Head of caudate nucleus (tissue), 42 donors: ENCODE results near the gene AHSG.

Source experiments
- DNase-seq, 42 donors: peaks; one replicate each; pipeline versions ENCODE4 v3.0.0 to v3.0.0-alpha.2; 2020 to 2021; ENCODE audit warnings: mixed read lengths in 7 of 42
- intact Hi-C: fragments of 100-400 bp; cut with DNase I; formaldehyde crosslinking; loops from one replicate; pipeline ENCODE4 v1.15.0; 2022

Gene AHSG

DNA sequence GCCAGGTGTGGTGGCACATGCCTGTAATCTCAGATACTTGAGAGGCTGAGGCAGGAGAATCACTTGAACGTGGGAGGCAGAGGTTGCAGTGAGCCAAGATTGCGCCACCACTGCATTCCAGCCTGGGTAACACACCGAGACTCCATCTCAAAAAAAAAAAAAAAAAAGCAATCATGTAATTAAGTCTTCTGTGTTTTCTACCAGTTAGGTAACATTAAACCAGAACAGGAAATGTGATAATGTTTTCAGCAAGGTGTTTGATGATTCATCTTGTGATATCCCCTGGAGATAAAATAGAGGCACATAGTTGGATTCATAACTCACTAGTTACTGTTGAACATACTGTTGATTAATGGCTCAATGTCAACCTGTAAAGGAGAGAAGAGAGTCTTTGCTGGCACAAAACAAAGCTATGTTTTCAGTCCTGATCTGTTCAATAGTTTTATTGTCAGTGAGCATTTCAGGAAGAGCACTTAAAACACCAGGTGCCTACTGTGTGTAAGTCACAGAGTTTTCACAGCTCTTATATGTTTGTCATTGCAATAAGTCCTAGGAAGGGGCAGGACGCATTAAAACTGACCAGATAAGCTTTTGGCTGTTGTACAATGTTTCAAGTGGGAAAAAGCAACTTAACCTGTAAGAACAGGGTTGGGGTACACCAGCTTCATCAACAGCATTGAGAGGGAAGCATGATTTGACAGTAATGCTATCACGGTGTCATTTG, 22.8 kb upstream of the AHSG start:
- DNase-seq = no peak
- intact Hi-C loops = no loop called here

DNA sequence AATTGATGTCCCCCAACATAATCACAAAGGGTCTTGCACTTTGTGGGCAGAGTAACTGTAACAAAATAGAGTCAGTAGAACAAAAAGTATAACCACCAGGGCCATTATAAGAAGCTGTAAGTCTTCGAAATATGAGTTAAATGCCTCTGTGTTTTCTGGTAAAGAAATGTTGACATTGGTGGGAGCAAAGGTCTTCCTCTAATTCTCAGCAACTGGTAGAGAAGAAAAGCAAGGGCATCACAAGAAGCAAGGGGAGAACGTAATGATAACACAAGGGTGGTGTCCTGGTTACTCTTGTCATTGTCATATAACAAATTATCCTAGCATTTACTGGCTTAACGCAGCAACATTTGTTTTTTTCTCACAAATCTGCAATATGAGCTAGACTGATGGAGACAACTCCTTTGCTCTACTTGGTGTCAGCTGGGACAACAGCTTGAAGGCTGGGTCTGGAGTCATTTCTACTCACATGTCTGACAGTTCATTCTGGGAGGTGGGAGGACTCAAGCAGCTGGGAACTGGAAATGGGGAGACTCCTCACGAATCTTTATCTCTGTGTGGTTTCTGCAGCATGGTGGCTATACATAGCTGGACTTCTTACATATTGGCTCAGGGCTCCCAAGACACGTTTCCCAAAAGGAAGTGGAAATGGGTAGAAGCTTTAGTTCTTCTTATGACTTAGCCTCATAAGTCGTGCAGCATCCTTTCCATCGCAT, 22.1 kb upstream of the AHSG start:
- no peak for DNase-seq
- intact Hi-C loops = no loop called here

DNA sequence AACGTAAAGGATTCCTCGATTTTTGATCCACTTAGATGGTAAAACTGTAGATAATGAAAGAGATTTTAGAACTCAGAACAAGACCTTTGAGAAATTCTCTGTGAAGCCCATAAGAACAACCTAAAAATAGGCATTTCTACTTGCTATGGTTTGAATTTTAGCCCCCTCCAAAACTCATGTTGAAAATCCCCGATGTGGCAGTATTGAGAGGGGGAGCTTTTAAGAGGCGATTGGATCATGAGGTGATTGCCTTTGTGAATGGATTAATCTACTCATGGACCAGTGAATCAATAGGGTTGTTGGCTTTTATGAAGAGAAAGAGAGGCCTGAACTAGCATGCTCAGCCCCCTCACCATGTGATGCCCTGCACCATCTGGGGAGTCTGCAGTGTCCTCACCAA, 20.2 kb upstream of the AHSG start:
- intact Hi-C loops = no loop called here
- no peak for DNase-seq

DNA sequence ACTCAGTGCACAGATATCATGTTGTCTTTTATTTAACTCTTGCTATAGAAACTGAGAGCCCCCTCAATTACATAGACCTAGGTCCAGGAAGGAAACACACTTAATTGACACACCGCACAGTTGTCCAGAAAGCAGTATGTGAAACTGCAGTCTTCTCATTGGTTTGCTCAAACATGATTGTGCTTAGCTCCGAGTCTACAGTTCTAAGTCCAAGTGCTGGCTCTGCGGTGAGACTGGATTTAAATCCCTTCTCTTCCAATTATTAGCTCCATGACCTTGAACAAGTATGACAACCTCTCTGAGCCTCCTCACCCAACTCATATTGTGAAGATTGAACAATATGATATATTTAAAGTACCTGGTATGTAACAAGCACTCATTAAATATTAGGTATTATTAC, 19.0 kb upstream of the AHSG start:
- intact Hi-C loops = no loop called here
- no peak for DNase-seq

DNA sequence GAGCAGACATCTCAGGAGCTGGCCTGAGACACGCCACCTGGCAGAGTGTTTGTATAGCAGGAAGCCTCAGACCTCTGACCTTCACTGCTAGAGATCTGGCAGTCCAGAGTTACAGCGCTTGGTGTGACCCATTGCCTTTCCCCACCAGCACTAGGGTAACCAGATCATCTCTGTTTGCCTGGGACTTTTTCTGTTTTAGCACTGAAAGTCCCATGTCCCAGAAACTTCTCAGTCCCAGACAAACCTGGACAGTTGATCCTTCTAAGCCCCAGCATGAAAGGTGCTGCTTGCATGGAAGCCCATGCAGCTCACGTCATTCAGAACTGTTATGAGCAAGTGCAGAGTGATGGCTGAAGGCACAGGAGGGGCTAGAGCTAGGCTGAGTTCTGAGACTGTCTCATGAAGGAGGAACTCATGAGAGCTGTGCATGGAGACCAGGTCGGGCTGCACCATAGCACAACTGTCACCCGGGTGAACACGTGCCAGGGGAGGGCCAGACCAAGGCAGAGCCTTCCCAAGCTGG, 18.2 kb upstream of the AHSG start:
- DNase-seq = no peak
- intact Hi-C loops = no loop called here

DNA sequence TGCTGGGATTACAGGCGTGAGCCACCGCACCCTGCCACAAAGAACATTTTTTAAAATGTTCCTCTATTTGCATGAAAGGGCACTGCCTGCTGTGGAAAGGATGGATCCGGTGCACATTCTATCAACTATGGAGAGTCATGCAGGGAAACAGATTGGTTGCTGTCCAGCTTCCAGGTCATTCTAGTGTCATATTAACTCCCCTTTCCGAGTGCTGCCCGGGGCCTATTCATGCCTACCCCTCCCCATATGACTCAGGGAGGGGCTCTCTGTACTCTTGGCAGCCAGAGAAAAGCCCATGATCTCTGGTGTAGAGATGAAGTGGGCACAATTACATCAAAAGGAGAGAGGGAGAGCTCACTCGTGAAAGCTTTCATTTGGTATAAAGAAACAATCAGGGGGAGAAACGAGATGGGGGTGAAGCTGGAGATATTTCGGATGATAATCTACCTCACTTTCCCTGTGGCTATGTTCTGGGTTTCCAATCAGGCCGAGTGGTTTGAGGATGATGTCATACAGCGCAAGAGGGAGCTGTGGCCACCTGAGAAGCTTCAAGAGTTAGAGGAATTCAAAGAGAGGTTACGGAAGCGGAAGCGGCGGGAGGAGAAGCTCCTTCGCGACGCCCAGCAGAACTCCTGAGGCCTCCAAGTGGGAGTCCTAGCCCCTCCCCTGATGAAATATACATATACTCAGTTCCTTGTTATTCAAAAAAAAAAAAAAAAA, 16.1 kb upstream of the AHSG start:
- intact Hi-C loops = no loop called here
- DNase-seq = no peak

DNA sequence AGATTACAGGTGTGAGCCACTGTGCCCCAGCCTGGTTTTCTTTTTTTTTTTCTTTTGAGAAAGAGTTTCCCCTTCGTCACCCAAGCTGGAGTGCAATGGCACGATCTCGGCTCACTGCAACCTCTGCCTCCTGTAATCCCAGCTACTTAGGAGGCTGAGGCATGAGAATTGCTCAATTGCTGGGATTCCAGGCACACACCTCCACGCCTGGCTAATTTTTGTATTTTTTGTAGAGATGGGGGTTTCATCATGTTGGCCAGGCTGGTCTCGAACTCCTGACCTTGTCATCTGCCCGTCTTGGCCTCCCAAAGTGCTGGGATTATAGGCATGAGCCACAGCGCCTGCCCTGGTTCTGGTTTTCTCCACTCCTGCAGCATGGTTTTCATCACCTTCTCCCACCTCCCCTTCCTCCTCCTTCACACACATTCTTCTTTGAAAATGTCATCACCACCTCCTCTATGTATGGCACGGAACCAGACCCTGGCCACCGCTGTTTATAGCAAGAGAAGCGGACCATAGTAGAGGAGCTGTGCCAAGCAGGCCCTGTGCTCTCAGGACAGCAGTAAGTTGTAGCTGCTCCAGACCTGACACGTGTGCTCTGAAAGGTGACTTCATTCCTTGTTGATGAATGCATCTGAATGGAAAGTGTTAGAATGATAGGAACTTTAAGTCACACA, 14.6 kb upstream of the AHSG start:
- no peak for DNase-seq
- intact Hi-C loops = no loop called here

DNA sequence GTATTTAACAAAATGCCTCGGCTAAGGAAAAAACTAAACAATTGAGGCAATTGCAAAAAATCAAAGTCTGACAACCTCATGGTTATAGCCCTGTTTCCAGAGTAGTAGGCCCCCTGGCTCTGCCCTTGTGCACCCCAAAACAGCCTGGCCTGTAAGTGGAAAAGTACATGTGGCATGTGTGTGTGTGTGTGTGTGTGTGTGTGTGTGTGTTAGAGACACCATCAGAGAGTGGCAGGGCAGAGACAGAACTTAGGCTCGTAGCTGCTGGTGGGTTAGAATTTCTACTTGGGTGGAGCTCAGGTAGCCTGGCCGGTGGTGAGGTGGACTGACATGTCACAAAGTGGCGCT, 14.1 kb upstream of the AHSG start:
- no peak for DNase-seq
- intact Hi-C loops = no loop called here

DNA sequence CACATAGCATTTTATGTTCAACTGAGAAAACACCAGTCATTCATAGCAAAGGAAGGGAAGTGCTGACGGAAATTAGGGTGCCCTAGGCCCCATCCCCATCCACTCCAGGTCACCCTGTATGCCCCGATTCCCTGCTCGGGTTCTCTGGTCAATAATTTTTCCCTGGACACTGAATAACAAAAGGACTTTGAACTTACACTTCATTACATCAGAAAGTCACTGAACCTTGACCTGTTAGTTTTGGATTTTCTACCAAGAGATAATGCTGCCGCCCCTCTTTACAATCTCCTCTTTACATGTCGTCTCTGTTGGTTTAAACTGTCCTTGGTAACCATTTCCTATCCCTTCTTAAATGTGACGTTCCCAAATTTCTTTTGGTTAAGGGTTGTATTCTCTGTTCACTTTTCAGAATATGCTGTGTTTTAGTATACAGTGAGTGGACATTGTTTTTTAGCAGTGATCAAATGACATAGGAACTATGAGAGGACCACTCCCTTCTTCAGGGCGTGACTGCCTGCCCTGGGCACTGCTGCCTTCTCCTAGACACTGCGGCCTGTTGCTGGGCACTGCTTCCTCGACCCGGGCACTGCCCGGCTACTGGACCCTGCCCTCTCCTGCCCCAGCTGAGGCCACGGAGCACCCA, 13.6 kb upstream of the AHSG start:
- intact Hi-C loops = no loop called here
- DNase-seq = no peak

DNA sequence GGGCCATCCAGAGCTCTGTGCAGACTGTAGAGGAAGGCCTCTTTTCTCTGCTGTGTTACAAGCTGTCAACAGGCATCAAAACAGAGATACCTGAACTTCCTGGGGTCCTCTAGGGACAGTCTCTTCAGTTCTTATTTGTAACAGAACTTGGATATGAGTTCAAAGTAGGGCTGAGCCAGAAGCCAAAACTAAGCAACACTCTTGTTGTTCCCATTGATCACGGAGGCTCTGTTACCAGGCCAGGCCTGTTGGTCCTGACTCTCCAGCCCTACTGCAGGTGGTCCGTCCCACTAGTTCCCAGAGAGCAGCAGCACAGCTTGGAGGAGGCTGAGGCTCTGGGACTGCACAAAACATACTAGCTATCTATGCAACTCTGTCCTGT, 13.1 kb upstream of the AHSG start:
- intact Hi-C loops = no loop called here
- DNase-seq = no peak

DNA sequence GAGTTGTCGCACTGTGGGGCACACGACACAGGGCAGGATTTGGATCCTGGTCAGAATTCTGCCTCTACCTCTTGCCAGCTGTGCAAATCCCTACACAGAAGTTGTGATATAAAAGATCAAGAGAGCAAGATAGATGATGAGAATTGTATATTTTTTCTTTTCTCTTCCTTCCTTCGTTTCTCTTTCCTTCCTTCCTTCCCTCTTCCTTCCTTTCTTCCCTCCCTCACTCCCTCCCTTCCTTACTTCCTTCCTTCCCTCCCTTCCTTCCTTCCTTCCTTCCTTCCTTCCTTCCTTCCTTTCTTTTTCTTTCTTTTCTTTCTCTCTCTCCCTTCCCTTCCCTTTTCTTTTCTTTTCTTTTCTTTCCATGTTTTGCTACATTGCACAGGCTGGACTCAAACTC, 12.0 kb upstream of the AHSG start:
- no peak for DNase-seq
- intact Hi-C loops = no loop called here

DNA sequence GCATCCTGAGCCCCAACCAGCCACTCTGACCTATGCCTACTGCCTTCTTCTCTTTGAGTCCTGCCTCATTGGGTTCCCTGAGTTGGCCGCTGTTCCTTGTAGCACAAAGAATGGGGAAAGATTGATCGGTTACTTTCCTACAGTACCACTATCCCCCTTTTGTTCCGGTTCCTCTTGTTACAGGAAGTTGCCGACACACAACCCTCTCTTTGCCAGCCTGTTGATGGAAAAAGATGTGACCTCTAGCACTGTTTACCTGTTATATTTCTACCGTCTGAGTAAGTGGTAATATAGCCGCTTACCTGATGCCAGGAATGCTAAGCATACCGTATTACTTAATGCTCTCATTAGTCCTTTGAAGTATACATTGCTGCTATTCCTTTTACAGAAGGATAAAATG, 9.7 kb upstream of the AHSG start:
- intact Hi-C loops = no loop called here

DNA sequence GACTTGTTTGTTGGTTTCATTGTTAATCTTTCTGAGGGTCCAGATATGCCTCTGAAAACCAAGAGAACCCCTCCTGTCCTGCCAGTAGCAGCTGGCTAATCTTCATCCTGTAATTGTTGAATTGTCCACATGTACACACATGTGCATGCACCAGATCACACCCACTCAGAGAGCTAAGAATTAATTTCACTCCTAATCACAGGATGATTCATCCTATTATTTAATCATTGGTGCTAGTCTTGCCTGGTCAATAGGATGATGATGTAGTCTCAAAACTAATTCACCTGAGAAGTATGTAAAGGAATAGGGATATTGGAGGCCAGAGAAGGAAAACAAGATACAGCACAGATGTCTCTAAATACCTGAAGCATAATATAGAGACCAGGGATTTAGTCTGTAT, 7.8 kb upstream of the AHSG start:
- no peak for DNase-seq
- intact Hi-C loops = no loop called here

More for the DNA sequence above, 9.7 kb upstream of the AHSG start:
- DNase-seq = peak in 1 of 42 donors; percentile 18

DNA sequence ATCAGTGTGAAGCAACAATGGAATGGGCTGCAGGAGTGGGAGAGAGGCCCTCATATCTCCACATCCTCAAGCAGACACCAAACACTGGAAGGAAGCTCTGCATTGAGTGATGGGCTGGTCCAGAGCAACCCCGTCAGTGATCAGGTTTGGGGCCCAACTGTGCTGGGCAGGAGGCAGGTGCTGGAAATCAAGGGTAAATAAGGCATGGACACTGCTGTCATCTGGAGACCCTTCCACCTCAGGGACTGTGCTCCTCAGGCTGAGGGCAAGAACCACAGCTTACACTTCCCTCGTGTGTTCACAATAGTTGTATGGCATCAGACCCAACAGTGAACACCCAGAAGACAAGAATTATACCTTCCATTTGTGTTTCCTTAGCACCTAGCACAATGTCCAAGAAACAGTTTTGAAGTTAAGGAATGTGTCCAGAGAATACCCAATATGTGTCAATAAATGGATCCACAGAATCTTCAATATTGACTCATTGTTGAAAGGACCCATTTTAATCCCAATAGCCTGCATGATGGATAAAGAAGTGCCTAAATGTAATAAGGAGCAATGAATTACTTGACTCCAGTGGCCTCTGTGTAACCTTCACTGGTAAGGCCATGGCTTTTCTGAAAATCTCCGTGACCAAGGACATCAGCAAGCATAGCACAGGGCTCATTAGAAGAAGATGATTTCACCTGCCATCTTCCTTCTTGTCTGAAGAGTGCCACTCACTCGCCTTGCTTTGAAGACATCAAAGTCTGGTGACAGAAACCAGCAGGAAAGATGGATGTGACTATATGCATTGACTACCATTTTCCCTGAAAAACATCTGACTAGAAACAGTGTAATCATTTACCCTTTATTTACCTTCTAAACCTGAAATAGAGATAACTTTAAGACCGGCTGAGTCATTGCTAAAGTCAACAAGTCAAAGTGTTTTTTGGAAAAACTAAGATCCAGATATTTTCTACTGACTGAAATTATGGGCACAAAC, 7.0 kb upstream of the AHSG start:
- intact Hi-C loops = no loop called here
- DNase-seq = no peak

DNA sequence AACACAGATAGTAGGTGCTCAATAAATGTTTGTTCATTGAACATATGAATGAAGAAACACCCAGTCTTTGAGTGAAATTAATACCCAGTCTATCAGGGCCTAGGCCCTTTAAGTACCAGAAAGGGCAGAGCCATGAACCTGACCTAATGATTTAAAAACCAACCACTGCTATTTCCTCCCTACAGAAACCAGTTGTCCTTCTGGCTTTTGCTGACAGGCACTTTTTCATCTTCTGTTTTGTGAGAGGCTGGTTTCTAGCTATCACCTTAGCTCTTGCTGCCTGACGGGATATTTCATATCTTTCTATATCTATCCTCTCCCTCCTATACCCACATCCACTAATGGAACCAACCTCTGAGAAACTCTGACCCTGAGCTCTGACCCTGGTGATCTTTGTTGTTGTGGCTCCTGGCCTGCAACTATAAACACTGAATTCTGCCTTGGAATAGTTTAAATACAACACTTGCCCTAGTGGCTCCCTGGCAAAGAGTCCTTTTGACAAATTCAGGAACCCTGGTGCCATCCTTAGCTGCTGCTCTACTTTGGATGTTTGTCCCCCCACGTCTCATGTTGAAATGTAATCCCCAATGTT, 4.1 kb upstream of the AHSG start:
- no peak for DNase-seq
- intact Hi-C loops = no loop called here

DNA sequence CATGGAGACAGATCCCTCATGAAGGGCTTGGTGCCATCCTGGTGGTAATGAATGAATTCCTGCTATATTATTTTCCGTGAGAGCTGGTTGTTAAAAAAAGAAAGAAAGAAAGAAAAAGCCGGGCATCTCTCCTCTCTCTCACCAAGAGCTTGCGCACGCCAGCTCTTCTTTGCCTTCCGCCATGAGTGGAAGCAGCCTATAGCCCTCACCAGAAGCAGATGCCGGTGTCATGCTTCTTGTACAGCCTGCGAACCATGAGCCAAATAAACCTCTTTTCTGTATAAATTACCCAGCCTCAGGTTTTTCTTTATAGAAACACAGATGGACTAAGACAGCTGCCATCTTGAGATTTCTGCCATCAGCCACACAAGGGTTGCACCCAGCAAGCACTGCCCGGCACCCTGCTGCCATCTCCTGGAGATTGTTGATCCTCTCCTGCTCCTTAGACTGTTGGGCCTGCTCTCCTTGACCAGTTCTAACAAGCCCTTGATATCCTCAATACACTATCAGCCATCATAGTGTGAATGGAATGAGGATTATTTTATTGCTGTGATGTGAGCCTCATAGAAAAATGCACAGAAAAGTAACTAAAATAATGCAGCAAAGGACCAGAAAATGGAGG, 3.5 kb upstream of the AHSG start:
- intact Hi-C loops = no loop called here
- DNase-seq = no peak

DNA sequence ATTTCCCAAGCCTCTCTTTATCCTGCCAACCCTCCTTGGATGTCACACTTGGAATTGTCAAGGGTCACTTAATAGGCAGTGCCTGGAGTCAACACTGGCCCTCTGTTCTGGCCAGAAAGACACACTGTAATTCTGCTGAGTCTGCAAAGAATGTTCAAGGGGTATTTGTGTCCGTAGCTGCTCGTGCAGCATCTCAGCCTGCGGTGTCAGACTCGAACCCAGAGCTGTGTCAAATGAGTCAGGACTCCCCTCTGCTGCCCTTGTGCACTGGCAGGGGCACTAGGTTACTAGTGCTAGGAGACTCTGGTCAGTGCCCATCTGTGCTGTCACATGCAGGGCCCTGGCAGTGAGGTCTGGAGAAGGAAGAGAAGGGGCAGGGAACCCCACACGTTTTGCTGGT, 795 bp upstream of the AHSG start:
- DNase-seq = no peak
- intact Hi-C loops = no loop called here
